ENCODE data around the gene PCDH9.

PCDH9 gene

DNA sequence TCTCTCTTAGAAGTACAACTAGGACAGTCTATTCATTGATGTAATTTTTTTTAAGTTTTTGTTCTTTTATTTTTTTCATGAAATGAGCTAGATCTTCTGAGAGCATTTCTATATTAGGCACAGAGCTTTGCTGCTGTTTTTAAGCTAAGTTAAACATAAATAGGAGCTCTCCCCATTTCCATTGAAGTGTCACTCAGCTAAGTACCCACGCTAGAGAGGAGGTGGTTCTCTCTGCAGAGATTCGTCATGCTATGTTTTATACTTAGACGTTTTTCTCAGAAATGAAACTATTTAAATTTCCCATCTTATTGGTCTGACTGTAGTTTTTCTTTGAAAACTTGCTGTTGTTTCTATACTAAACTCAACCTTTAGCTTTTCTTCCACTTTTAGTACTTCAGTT, 271.5 kb downstream of the PCDH9 start:
- DNase-seq: no peak

DNA sequence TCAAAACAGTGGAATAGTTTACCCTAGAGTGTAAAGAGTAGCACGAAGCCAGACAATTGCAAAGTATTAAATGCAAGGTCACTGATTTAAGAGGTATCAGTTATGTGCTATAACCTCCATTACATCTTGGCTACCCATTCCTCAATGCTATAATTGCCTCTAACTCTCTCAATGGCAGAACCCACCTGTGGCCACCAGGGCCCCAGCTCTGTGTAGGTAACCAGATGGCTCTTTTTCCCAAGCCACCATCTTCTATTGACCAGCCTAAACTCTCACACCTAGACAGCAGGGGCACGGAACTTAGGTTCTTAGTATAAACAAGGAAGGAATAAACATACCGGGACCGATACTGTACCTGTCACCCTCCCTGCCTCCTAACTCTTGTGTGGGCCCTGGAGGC, 277.6 kb downstream of the PCDH9 start:
- no peak for DNase-seq

- DNase-seq: no peak
Observed at GRCh38 chr13:66951426-66951825, 278.7 kb downstream of the PCDH9 start.

- no peak for DNase-seq
Observed at GRCh38 chr13:66950666-66951065, 279.5 kb downstream of the PCDH9 start.

GRCh38 chr13:66948910-66949309, 281.2 kb downstream of the PCDH9 start:
- DNase-seq: no peak

- DNase-seq: no peak
Observed at GRCh38 chr13:66943530-66943929, 286.6 kb downstream of the PCDH9 start.

DNA sequence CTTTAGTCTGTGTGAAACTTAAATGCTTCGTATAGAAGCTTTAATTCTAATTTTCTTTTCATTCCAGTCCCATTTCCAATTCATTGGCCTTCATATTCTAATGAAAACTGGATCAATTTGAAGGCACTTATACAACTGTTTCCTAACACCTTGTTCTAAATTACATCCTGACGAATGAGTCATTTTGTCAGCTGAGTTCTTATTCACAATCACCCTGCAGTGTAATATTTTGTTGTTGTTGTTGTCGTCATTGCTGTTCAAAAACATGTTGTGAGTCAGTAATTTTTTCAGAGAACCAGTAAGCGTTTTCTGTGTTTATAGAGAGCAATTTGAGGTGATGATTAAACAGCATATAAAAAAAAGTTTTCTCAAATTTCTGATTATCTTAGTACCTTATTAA, 290.0 kb downstream of the PCDH9 start:
- no peak for DNase-seq

GRCh38 chr13:66937423-66937822, 292.7 kb downstream of the PCDH9 start:
- DNase-seq: no peak

GRCh38 chr13:66933994-66934393, 296.1 kb downstream of the PCDH9 start:
- no peak for DNase-seq

- DNase-seq: no peak
Observed at GRCh38 chr13:66933527-66933926, 296.6 kb downstream of the PCDH9 start.

GRCh38 chr13:66927562-66927961, 302.6 kb downstream of the PCDH9 start:
- no peak for DNase-seq

- no peak for DNase-seq
Observed at GRCh38 chr13:66926851-66927524, 303.1 kb downstream of the PCDH9 start.

- no peak for DNase-seq
Observed at GRCh38 chr13:66926200-66926850, 303.8 kb downstream of the PCDH9 start.

DNA sequence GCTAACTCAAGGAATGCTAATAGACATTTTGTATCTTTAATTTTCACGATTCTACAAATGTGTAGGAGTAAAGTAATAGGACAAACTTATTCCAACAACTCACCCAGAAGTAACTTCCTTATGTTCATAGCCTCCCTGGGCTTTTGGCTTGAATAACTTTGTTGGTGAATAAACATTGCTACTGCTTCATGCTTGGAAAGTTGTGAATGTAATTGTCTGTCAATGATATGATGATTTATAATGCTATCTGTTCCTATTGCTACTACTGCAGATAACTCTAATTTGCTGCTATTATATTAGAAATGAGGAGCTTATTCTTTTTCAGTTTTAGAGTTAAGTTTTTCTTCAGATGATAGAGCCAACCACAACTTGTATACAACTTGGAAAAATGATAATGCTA, 307.7 kb downstream of the PCDH9 start:
- DNase-seq: no peak

- DNase-seq: no peak
Observed at GRCh38 chr13:66921437-66921836, 308.7 kb downstream of the PCDH9 start.

- no peak for DNase-seq
Observed at GRCh38 chr13:66915596-66916185, 314.4 kb downstream of the PCDH9 start.

DNA sequence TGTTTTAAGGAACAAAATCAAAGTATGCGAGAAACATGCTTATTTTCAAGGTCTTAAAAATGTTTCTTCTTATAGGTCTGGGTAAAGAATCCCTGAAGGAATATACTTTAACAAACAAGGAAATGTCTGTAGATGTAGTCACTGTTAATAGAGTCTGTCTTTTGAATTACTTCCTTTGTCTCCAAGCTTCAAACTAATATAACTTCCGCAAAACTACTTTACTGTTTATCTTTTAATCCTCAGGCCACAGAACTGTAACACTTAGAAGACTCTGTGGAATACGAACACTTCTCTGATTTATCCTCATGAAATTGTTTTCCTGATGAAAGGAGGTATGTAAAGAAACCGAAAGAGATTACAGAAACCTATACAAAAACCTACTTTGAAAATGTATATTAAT, 316.0 kb downstream of the PCDH9 start:
- DNase-seq: no peak

- no peak for DNase-seq
Observed at GRCh38 chr13:66911411-66911939, 318.7 kb downstream of the PCDH9 start.

GRCh38 chr13:66899955-66900354, 330.2 kb downstream of the PCDH9 start:
- DNase-seq: no peak

GRCh38 chr13:66896933-66897332, 333.2 kb downstream of the PCDH9 start:
- no peak for DNase-seq

DNA sequence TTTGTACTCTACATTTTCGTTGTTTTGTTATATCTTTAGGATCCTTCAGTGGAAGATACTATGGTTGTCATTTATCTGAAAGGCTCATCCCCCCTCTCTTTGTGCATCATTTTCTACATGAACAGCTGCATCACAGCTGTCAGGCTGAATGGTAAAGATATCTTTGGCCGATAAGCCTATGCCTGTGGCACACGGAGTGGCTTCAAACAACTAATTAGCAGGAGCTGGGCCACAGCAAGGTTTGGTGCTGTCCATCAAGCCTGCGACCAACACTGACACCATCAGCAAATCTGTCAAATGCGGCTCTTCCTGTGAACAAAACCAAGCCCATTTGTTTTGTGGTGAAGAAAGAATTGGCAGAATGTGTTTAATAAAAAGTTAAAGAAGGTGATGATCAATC, 334.4 kb downstream of the PCDH9 start:
- DNase-seq: no peak

DNA sequence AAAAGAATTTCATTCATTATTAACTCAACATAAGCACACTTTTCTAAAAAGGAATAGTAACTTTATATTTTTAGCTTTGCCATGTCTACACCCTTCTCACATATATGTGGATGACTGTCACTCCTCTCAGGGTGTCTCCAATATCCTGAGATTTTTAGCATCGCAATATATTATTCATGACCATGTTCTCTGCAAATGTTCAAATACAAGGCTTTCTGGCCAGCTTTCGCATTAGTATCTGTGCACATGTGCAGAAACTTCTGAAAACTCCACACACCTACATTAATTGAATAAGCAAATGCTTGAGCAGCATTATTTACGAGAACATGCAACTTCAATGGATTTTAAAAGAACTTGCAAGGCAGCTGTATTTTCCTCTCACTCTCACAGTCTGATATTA, 334.8 kb downstream of the PCDH9 start:
- DNase-seq: no peak

GRCh38 chr13:66888698-66889097, 341.4 kb downstream of the PCDH9 start:
- no peak for DNase-seq

DNA sequence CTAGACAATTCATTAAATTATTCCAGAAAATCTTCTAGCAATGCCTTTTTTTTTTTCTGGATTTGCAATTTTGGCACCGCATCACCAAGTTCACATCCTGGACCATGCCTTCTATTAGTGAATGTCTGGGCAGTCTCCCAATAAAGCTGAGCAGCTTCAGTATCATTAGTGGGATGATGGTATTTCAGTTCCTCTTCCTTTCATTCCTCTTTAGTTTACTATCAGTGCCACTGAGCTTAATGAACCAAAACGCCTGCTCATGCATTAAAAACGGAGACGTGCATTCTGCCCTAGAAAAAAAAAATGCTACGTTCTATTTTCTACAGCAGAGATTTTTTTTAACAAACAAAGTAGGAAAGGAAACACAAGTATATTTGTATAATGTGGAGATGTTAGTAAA, 343.0 kb downstream of the PCDH9 start:
- no peak for DNase-seq

Data from DMS79 treated with DMSO at 0.1 percent for 48 hours (cell line).